ENCODE measurements around the gene PRKN. TPM values are rescaled to one million over a fixed set of nuclear protein-coding genes. Genes with fewer than 3 reads are reported as not detected.

Gene PRKN
- total RNA-seq, 1 donor from 2014 or later, result 0.93 TPM

- no peak for DNase-seq (ENCODE audit: extremely low read depth, low read depth, low spot score)
These were observed 524.3 kb downstream of the PRKN start for GRCh38 chr6:162203287-162203686.

- DNase-seq (ENCODE audit: extremely low read depth, low read depth, low spot score), result no peak
These were observed 526.4 kb downstream of the PRKN start for GRCh38 chr6:162200945-162201690.

- DNase-seq (ENCODE audit: extremely low read depth, low read depth, low spot score), result no peak
These were observed 527.5 kb downstream of the PRKN start for GRCh38 chr6:162200041-162200440.

GRCh38 chr6:162198925-162199324 is 528.6 kb downstream of the PRKN start:
- no peak for DNase-seq (ENCODE audit: extremely low read depth, low read depth, low spot score)

GRCh38 chr6:162198076-162198475 is 529.5 kb downstream of the PRKN start:
- DNase-seq (ENCODE audit: extremely low read depth, low read depth, low spot score), result no peak

GRCh38 chr6:162195441-162195840 is 532.1 kb downstream of the PRKN start:
- DNase-seq (ENCODE audit: extremely low read depth, low read depth, low spot score), result no peak

- DNase-seq (ENCODE audit: extremely low read depth, low read depth, low spot score), result no peak
These were observed 536.6 kb downstream of the PRKN start for GRCh38 chr6:162190981-162191380.

GRCh38 chr6:162187168-162187935 is 540.2 kb downstream of the PRKN start:
- DNase-seq (ENCODE audit: extremely low read depth, low read depth, low spot score), result no peak

GRCh38 chr6:162184465-162184864 is 543.1 kb downstream of the PRKN start:
- DNase-seq (ENCODE audit: extremely low read depth, low read depth, low spot score), result peak; percentile 47

GRCh38 chr6:162181741-162182401 is 545.7 kb downstream of the PRKN start:
- peak; percentile 62 for DNase-seq (ENCODE audit: extremely low read depth, low read depth, low spot score)

- DNase-seq (ENCODE audit: extremely low read depth, low read depth, low spot score), result no peak
These were observed 546.5 kb downstream of the PRKN start for GRCh38 chr6:162181111-162181510.

GRCh38 chr6:162179196-162179951 is 548.2 kb downstream of the PRKN start:
- DNase-seq (ENCODE audit: extremely low read depth, low read depth, low spot score), result no peak

- DNase-seq (ENCODE audit: extremely low read depth, low read depth, low spot score), result no peak
These were observed 548.9 kb downstream of the PRKN start for GRCh38 chr6:162178666-162179065.

GRCh38 chr6:162178266-162178665 is 549.3 kb downstream of the PRKN start:
- no peak for DNase-seq (ENCODE audit: extremely low read depth, low read depth, low spot score)

- no peak for DNase-seq (ENCODE audit: extremely low read depth, low read depth, low spot score)
These were observed 549.8 kb downstream of the PRKN start for GRCh38 chr6:162177746-162178145.

- DNase-seq (ENCODE audit: extremely low read depth, low read depth, low spot score), result no peak
These were observed 554.1 kb downstream of the PRKN start for GRCh38 chr6:162173466-162173865.

- no peak for DNase-seq (ENCODE audit: extremely low read depth, low read depth, low spot score)
These were observed 562.1 kb downstream of the PRKN start for GRCh38 chr6:162165479-162165878.

- DNase-seq (ENCODE audit: extremely low read depth, low read depth, low spot score), result no peak
These were observed 570.2 kb downstream of the PRKN start for GRCh38 chr6:162157167-162157870.

GRCh38 chr6:162156146-162156545 is 571.4 kb downstream of the PRKN start:
- DNase-seq (ENCODE audit: extremely low read depth, low read depth, low spot score), result no peak

- DNase-seq (ENCODE audit: extremely low read depth, low read depth, low spot score), result no peak
These were observed 572.6 kb downstream of the PRKN start for GRCh38 chr6:162154930-162155329.

Data from glomerular endothelial cell (primary cell).